Neural cell (in vitro differentiated cells): ENCODE results near the gene CLCN5.

ENCODE experiments used
- CTCF ChIP-seq: fragments of 450-650 bp; IDR thresholded peaks from 2 replicates; pipeline ENCODE4 v1.5.1; 2014; ENCODE audit warnings: antibody characterized with exemption, mild to moderate bottlenecking, moderate library complexity; ENCODE audit not compliant: poor library complexity, severe bottlenecking
- EP300 ChIP-seq: fragments of 450-650 bp; conservative IDR thresholded peaks from 2 replicates; pipeline ENCODE4 v1.6.1; 2014; ENCODE audit warnings: antibody characterized with exemption, mild to moderate bottlenecking, moderate library complexity; ENCODE audit not compliant: poor library complexity, severe bottlenecking
- POLR2AphosphoS5 ChIP-seq: IDR thresholded peaks from 2 replicates; pipeline ENCODE4 v1.6.1; 2012
- TAF1 ChIP-seq: IDR thresholded peaks from 2 replicates; pipeline ENCODE4 v1.6.1; 2012; ENCODE audit warnings: low read depth

- TF ChIP-seq CTCF (no peak), POLR2AphosphoS5 (no peak), EP300 (no peak), TAF1 (no peak)
Measured at GRCh38 chrX:49978176-49978575, 55.8 kb downstream of the CLCN5 start.
